GM19240 (cell line): ENCODE measurements around the gene FBLN2.

Experiments
- DNase-seq: peaks from one replicate; pipeline ENCODE4 v3.0.0; 2011; ENCODE audit warnings: low spot score; ENCODE audit not compliant: insufficient read length

FBLN2 gene

DNA sequence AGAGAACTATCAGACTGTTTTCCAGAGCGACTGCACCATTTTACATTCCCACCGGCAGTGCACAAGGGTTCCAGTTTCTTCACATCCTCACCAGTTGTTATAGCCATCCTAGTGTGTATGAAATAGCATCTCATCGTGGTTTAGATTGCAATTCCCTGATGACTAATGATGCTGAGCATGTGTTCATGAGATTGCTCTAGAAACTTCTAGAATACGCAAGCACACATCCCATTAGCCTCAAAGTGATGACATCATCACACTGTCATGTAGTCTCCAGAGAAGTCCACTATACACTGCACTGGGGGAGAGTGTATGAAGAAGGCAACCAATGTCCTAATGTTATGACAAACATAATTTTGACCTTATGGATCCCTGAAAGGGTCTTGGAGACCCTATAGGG is 30.1 kb downstream of the FBLN2 start:
- DNase-seq: no peak

- DNase-seq: no peak
These were observed 31.5 kb downstream of the FBLN2 start for GRCh38 chr3:13580256-13581023.

DNA sequence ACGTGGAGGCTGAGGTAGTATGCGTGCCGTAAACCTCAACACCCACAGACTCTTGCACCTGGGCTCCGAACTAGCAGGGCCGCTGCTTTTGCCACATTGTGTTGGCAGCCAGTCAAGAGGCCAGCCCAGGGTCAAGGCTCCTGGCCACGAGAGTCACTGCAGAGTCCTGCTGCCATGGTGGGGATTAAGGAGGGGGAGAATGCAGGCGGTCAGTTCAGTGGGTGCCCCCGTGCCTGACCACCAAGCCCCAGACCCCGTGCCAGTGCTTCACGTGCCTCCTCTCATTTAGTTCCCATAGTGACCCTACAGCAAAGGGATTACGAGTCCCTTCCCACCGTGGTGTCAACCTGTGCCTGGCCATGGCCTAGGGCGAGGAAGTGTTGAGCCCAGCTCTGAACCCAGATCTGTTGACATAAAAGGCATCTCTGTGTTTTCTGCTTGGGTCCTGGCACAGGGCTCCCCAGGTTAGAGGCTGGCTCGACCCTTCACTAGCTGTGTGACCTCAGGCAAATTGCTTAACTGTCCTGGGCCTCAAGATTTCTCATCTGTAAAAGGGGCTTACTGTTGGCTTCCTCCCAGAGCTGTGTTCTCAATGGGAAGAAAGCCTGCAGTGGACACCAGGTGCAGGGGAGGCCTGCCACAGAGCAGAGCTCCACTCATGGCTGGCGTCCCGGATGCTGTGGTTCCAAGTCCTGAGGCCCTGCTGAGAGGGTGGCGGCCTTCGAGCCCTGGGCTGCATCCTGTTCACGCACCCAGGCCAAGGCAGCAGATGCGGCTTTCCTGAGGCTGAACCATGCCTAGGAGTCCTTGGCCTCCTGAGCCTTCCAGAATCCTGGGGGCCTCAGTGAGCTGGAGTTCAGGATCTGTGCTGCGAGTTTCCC is 32.8 kb downstream of the FBLN2 start:
- DNase-seq: no peak

DNA sequence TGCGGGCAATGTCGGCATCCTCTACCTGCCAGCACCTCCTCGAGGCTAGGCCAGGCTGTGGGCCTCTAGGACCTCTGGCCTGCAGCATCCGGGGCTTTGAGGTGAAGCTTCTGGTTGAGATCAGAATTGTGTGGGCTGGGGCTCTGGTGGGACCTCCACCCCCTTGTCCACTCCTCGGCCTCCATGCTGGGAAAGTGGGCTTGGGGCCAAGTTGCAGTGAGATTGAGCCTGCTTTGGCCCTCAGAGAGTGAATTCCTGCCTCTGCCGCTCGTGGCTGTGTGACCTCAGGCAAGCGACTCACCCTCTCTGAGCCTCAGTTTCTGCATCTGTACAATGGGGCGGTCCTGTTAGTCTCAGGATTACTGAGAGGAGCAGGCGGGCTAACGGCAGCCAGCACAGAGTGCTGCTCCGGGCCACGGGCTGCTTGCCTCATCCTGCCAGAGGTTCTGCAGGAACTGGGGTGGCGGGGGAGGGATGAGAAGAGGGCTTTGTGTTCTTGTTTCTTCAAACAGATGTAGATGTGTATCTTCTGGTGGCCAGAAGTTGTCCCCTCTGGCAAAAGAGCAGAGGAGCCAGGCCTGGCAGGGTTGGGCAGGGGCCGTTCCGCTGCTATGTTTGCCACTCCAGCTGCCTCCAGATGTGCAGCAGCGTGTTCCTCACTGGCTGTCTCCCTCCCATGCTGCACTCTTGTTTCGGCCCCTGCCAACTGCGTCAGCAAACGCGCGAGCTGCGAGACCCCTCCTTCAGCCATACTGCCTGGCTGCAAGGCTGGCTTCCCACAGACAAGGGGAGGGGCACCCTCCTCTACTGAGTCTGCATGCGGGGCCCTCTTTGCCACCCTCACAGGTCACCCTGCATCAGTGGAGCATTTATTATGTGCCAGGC is 33.7 kb downstream of the FBLN2 start:
- no peak for DNase-seq

DNA sequence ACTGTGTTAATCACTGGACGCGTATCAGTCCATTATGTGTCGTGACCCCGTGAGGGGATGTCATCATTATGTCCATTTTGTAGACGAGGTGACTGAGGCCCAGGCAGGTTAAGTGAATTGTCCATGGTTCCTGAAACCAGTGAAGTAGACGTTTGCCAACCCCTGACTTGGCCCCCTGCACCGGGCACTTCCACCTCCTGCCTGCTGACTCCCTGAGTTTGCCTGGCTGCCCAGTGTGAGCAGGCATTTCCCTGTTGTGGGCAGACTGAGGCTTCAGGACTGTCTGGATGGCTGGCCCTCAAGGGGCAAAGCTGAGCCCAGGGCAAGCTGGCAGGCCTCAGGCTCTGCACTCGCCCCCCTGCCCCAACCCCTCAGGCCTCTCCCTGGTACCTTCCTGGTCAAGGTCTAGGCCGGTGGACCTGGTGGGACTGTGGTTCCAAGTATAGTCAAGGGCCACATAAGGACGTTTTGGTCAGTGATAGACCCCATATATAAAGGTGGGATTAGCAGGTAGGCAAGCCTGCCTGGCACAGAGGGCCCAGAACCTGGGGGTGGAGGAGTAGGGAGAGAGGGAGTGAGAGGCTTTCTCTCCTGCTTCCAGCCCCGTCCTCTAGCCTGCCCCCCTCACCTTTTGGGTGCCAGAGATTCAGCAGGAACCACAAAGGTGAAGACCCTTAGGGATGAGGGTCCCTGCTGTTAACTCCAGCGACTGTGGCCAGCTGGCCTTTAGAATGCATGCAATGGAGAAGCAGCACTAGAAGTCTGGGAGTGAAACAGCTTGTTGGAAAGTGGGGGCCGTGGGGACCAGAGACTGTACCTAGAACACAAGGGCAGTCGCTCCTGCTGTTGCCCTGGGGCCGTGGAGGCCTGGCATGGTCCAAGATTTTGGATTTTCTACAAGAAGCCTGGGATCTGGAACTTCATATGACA is 34.6 kb downstream of the FBLN2 start:
- no peak for DNase-seq

GRCh38 chr3:13584427-13584891 is 35.5 kb downstream of the FBLN2 start:
- no peak for DNase-seq

DNA sequence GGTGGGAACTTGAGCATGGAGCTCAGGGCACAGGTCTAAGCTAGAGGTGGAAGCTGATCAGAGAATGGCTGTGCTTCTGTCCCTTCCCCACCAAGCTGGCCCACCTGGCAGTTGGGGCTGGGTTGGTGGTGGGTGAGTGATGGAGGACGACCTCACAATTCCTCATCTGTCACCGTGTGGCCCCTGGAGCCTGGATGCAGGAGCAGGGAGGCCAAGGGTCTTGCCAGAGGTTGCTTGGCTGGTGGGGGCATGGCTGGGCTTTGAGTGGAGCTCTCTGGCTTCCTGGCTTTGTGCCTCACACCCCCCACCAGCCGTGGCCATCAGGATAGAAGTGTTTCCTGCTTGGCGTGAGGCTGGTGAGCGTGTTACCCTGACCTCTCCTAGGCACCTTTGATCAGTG is 36.0 kb downstream of the FBLN2 start:
- DNase-seq: no peak

DNA sequence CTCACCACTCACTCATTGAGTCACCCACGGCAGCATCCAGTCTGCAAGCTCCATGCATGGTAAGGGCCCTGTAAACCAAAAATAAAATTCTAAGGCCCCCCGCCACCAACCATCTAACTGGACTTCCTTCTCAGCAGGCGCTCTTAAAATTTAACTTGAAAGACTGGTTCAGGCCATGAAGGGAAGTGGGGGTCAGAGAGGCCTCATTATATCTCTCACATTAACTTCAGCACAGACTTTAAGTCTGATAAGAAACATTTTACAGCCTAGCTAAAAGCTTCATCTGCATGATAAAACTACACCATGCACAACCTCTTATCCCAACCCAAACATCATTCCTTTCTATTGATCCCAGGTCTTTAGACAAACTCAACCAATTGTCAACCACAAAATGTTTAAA is 38.5 kb downstream of the FBLN2 start:
- no peak for DNase-seq

- DNase-seq: no peak
These were observed 39.3 kb downstream of the FBLN2 start for GRCh38 chr3:13588221-13588701.

DNA sequence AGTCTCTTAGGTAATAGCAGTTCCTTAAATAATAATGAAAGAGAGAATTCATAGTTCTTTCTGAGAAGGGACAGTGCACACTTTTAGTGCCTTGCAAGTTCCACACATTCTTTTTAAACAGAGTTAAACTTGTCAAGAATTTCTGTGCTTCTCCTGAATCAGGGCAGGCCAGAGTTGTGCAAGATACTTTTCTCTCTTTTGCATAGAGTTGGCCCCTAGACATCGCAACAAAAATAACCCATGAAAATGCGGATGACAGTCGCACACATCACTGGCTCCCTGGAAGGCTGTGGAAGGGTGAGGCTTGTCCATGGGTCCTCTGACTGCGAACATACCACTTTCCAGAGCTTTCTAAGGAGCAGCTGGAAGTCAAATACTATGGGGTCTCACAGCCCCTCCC is 40.1 kb downstream of the FBLN2 start:
- DNase-seq: no peak

- DNase-seq: no peak
These were observed 42.1 kb downstream of the FBLN2 start for GRCh38 chr3:13590841-13591520.

DNA sequence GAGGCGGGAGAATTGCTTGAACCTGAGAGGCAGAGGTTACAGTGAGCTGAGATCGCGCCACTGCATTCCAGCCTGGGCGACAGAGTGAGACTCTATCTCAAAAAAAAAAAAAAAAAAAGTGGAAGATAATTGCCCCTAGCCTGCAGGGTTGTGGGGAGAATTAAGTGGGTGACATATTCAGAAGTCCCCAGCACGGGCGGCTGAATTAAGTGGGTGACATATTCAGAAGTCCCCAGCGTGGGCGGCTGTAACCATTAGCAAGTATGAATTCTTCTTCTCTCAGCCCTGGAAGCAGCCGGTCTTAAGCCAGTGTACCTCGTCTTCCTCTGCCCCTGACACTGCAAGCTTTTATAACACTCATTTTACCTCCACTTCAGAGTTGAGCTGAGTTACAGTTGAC is 44.7 kb downstream of the FBLN2 start:
- DNase-seq: no peak

GRCh38 chr3:13594146-13594545 is 45.2 kb downstream of the FBLN2 start:
- no peak for DNase-seq

GRCh38 chr3:13594991-13595421 is 46.1 kb downstream of the FBLN2 start:
- DNase-seq: no peak

DNA sequence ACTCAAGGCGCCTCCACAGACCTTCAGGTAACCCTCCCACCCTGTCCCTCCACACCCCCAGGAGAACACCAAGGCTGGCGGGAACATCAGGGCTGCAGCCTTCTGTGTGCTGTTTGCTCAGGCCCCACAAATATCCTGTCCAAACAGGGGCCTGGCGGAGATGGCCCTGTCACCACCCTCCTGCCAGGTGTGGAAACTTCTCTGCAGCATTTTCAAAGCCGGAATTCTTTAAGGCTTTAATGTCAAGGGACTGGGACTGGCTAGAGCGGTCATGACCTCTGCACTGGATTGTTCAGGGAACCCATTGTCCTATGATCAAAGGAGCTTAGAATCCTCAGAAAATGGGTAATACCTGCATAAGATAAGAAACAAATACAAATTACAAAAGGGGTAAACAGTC is 46.6 kb downstream of the FBLN2 start:
- DNase-seq: no peak

GRCh38 chr3:13596426-13597205 is 47.7 kb downstream of the FBLN2 start:
- DNase-seq: no peak

- DNase-seq: no peak
These were observed 48.7 kb downstream of the FBLN2 start for GRCh38 chr3:13597661-13598060.

- no peak for DNase-seq
These were observed 49.3 kb downstream of the FBLN2 start for GRCh38 chr3:13598201-13598600.
